ENCODE results near the gene ZBTB45.

The ZBTB45 gene

GRCh38 chr19:58466089-58466759, 53.4 kb downstream of the ZBTB45 start:
- in situ Hi-C loops (cut with HindIII; ENCODE audit: low pct_unique_long_range_greater_than_20kb, low sequenced_read_pairs): no loop called here
- TF ChIP-seq JUND (IDR thresholded peaks at IDR 0.05; ENCODE audit: low read depth): no peak
- DNase-seq (ENCODE audit: low read depth in 1 of 2, low spot score in 1 of 2): no peak

Data from T47D (cell line).